CD4-positive, alpha-beta T cell treated with Interleukin-12 subunit alpha and Interleukin-12 subunit beta, for 1 hour (primary cell): ENCODE measurements around the gene VPS45.
"Not testable (repeated sequence)": the region's sequence is repeated elsewhere in the genome, so short reads cannot be mapped to it uniquely, and the experiment has no call there.

Experiments
- DNase-seq: peaks from one replicate; pipeline ENCODE4 v3.0.0-alpha.2; 2020

VPS45 gene

DNA sequence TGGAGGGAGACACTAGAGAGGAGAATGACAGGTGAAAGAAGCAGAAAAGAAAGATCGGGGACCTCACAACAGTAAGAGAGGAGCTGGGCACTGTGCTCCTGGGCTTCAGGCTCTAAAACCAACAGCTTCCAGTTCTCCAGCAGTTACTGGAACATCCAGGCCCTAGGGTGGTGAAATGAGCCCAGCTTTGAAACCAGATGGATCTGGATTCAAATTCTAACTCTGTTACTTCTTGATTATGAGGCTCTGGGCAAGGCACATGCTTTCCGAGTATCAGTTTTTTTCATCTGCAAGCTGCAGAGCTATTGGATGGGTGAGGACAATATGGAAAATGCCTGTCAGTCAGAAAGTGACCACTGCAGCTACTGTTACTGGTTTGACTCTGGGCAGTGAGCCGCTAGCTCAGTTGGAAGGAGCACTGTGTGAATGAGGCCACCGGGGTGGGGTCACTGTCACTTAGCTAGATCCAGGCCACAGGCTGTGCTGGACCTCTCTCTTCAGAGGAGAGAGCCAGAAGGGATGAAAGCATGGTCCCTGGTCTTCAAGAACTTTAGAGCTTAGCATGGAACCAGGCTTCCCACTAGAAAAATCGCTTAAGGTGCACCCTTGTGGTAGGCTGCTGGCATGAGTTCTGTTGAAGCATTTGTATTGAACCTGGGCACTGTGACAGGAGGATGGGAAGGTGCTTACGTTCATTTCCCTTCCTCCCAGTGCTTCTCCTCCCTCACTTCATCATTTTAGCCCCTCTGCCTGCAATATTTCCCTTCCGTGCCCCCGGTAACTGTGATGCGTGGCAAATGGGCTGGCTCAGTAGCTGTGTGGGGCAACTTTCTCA lies 94.4 kb downstream of the VPS45 start:
- no peak for DNase-seq

GRCh38 chr1:150162582-150162861 lies 94.9 kb downstream of the VPS45 start:
- DNase-seq, result no peak

DNA sequence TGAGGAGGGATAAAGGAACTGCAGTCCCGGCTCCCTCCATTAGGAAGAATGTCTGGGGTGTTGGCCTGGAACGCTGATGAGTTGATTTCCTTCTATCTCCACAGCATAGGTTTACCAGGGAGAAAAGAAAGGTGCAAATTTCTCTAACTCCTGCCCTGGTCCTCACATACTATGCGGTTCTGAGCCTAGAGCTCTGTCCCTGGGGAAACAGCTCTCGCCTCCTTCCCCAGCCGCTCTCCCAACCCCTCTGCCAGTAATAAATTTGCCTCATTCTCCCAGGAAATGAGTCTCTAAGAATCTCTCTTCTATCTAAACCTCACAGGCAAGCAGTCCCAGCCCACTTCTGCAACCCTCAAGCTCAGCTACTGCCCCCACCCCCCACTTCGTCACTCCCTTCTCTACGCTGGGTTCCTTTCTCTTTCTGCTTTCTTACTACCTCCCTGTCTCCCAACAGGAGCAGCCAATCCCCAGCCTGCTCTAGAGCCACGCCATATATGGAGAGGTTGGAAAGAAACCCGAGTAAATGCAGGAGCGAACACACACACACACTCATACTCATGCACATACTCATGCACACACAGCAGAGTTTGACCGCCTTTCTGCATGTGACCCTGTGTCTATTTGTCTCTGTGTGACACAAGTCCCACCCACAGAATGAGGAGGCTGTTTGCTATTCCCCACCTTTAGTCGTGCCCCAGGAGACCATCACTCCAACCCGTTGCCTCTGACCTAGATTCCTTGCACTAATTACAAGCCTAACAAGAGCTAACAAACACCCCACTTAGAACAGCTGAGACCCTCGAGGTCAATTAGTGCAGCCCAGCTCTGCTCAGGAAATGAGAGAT lies 95.5 kb downstream of the VPS45 start:
- DNase-seq, result no peak

GRCh38 chr1:150164224-150164623 lies 96.6 kb downstream of the VPS45 start:
- no peak for DNase-seq

DNA sequence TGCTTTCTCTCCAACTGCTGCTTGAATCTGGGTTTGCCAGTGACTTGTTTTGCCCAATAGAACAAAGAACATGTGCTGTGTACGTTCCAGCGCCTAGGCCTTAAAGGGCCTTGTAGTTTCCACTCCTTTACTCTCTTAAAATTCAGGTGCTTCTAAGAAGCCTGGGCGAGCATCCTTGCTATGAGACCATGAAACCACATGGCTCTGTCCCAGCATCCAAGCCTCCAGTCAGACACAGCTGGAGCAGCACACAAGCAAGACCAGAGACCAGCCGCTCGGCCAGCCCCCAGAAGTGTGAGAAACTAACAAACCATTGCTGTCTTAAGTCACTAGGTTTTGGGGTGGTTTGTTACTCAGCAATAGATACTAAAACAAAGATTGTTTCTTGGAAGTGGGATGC lies 97.2 kb downstream of the VPS45 start:
- DNase-seq, result no peak

- DNase-seq, result peak; percentile 63
Observed at GRCh38 chr1:150165622-150166612, 98.3 kb downstream of the VPS45 start.

DNA sequence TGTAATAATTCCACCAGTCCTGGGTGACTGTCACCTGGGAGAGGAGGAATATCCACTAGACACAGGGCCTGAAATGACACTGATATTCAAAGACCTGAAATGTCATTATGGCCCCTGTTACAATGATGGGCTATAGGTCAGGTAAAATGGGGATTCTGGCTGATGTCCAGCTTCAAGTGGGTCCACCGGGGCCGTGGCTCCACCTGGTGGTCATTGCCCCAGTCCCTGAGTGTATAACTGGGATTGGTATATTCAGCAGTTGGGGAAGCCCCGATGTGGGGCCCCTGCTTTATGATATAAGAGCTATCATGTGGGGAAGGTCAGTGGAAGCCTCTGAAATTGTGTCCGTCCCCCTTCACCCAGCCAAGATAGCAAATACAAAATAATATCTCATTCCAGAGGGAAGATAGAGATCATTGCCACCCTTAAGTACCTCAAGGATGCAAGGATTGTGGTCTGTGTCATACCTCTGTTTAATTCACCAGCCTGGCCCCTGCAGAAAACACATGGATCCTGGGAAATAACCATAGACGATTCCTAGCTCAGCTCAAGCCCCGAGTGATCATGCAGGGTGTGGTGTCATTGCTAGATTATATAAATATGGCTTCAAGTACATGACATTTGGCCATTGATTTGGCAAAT lies 101.5 kb downstream of the VPS45 start:
- DNase-seq, result peak; percentile 61

- no peak for DNase-seq
Observed at GRCh38 chr1:150171801-150172200, 104.2 kb downstream of the VPS45 start.

GRCh38 chr1:150173141-150173585 lies 105.6 kb downstream of the VPS45 start:
- no peak for DNase-seq

DNA sequence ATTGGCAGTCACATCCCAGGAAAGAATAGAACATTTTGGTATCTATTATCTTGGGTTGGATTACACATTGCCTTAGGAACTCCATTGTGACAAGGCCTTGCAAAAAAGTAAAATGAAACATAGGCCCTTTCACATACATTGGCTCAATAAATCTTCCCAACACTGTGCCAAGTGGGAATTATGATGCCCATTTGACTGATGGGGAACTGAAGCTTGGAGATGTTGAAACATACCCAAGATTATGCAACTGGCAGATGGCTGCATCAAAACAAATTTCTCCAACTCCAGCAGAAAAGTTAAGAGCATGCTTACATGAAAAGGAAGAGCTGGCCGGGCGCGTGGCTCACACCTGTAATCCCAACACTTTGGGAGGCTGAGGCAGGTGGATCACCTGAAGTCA lies 109.0 kb downstream of the VPS45 start:
- no peak for DNase-seq

GRCh38 chr1:150178548-150178947 lies 111.0 kb downstream of the VPS45 start:
- DNase-seq, result no peak

DNA sequence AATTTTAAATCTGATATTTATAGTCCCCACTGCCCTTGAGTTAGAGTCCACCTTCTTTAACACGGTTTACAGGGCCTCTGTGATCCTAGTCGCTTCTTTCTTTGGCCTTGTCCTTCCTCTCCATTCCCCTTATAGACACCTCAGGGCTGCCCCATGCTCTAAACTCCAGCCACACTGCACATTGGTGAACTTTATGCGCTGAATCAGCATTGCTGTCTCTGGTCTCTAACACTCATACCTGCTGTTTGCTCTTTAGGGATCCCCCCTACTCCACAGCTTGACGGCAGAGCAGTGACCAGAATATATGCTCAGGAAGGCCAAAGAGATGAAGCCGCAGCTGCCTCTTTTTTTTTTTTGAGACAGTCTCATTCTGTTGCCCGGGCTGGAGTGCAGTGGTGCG lies 112.3 kb downstream of the VPS45 start:
- no peak for DNase-seq

- DNase-seq, result no peak
Observed at GRCh38 chr1:150180474-150180873, 112.9 kb downstream of the VPS45 start.

DNA sequence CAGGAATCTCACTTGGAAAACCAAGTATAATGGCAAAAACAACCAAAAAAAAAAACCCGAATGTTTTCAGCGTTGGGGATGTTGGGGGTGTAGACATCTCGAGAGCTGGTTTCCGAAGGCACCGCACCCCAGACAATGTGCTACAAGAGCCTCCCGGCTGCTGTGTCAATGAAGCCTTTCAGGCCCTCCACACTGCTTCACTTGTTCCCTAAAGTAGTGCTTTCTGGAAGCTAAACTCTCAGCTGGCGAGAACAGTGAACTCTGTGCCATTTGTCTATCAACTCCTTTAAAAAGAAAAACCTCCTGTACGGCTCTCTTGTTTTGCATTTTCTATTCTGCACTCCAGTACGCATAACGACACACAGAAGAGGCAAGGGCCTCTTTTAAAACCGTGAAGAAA lies 114.7 kb downstream of the VPS45 start:
- no peak for DNase-seq

DNA sequence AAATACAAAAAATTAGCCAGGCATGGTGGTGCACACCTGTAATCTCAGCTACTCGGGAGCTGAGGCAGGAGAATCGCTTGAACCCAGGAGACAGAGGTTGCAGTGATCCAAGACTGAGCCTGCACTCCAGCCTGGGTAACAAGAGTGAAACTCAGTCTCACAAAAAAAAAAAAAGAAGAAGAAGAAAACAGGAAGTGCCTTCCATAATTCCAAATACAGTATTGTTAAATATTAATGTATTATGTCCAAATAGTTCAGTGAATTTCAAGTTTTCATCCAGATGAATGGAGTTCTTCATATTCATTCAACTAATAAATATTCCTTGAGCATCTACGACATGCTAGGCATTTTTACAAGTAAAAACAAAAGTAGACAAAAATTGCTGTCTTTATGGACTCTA lies 115.5 kb downstream of the VPS45 start:
- no peak for DNase-seq

DNA sequence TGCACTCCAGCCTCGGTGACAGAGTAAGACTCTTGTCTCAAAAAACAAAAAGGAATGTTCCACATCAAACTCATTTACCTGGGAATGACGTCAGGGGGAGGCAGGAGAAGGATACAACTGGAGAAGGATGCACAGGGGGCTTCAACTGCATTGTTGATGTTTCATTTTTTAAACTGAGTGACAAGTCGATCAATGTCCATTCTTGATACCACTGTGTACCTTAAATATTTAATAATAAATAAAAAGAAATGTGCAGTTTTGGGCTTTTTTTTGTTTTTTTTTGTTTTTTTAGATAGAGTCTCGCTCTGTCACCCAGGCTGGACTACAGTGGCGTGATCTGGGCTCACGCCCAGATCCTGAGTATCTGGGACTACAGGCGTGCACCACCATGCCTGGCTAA lies 117.9 kb downstream of the VPS45 start:
- DNase-seq, result no peak

DNA sequence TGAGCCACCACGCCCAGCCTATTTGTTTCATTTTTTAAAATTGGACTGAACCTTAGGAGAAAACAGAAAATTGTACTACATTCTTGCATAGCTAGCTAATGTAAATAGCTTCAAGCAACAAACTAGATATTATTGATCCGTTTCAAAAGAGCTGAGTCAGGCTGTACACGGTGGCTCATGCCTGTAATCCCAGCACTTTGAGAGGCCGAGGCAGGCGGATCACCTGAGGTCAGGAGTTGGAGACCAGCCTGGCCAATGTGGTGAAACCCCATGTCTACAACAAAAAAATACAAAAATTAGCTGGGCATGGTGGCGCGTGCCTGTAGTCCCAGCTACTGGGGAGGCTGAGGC lies 118.8 kb downstream of the VPS45 start:
- DNase-seq, result not testable (repeated sequence)

GRCh38 chr1:150186789-150187559 lies 119.4 kb downstream of the VPS45 start:
- DNase-seq, result peak; percentile 65

DNA sequence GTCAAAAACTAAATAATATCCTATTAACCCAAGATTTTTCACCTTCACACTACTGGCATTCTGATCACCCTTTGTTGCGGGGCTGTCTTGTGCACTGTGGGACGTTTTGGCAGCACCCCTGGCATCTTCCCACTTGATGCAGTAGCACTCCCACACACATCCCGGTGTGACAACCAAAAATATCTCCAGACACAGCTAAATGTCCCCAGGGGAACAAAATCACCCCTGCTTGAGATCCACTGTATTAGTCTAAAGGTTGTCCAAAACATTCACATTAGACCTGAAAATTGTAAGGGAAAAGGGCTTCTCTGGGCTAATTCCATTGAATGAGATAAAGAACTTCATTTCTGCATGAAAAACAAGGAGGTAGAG lies 120.0 kb downstream of the VPS45 start:
- no peak for DNase-seq

DNA sequence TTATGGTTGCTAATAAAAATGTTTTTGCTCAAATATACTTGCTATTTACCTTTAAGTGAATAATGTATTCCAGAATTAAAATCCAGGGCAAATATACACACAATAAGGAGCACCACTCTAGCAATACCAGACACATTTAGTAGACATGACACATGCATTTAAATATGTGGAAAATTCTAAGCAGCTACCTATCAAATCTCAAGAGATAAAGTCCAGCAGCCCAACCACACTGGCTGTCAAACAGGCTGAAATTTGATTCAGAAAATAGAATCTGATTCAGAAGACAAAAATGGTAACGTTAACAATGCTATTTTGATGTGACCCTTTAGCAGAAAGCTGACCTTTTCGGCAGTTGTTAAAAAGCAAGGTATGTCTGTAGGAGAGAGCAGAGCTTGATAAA lies 124.4 kb downstream of the VPS45 start:
- DNase-seq, result no peak

DNA sequence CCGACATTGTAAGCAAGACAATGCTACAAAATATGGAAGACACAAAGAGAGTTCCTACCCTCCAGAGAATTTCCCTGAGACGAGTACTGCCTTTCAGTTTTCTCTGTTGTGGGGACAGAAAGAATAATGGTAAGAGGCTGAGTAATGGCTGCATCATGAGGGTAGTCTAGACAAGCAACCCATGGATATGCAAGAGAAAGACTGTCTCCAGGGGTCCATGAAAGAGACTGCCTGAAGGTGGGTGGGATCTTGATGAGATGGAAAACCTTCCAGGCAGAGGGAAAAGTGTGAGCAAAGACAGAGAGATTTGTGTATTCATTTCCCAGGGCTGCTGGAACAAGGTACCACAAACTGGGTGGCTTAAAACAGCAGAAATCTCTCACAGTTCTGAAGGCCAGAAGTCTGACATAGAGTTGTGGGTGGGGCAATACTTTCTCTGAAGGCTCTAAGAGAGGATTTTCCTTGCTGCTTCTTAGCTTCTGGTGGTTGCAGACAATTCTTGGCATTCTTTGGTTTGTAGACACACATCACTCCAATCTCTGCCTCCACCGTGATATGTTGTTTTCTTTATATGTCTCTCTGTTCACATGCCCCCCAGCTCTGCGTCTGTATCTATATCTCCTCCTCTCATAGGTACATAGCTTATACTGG lies 126.9 kb downstream of the VPS45 start:
- DNase-seq, result no peak
